ENCODE results near the gene LIPI.

DNA sequence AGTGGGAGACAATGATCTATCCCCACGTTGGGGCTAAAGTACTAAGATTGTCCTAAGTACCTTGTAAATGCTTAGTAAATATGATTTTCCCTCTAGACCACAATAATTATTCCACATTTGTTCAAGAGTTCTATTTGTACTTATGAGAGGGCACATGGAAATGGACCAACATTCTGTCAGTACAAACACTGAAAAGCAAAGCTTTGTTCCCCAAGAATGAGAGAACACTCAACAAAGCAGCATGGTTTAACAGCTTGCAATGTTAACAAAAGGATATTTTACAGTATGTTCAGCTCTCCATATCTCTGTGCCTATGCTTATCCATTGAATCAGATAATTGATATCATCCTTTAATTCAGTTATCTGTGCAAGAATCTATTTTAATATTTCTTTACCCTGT lies 40.6 kb upstream of the LIPI start:
- no peak for TF ChIP-seq TCF12 (IDR thresholded peaks at IDR 0.05)
- TF ChIP-seq, protein P1, sequence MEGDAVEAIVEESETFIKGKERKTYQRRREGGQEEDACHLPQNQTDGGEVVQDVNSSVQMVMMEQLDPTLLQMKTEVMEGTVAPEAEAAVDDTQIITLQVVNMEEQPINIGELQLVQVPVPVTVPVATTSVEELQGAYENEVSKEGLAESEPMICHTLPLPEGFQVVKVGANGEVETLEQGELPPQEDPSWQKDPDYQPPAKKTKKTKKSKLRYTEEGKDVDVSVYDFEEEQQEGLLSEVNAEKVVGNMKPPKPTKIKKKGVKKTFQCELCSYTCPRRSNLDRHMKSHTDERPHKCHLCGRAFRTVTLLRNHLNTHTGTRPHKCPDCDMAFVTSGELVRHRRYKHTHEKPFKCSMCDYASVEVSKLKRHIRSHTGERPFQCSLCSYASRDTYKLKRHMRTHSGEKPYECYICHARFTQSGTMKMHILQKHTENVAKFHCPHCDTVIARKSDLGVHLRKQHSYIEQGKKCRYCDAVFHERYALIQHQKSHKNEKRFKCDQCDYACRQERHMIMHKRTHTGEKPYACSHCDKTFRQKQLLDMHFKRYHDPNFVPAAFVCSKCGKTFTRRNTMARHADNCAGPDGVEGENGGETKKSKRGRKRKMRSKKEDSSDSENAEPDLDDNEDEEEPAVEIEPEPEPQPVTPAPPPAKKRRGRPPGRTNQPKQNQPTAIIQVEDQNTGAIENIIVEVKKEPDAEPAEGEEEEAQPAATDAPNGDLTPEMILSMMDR (IDR thresholded peaks at IDR 0.05) = no peak
- TF ChIP-seq EP300 (IDR thresholded peaks at IDR 0.05; ENCODE audit: borderline replicate concordance in 1 of 2, low read depth in 1 of 2, low read length in 1 of 2) = no peak

Data from SK-N-SH (cell line).